GM12878 (cell line): Measurements from ENCODE around the gene DUT. TPM values are rescaled to one million over a fixed set of nuclear protein-coding genes. Genes with fewer than 3 reads are reported as not detected.

Experiments used
- BMI1 ChIP-seq: fragments of 450-650 bp; IDR thresholded peaks from 2 replicates; pipeline ENCODE4 v1.6.1; 2016; ENCODE audit warnings: mild to moderate bottlenecking, moderate library complexity, borderline replicate concordance
- CEBPB ChIP-seq, 2 experiments: fragments of 150-350 bp in 1 of 2; IDR thresholded peaks; 2 replicates each; pipeline ENCODE4 v1.6.1; 2012 to 2014; ENCODE audit warnings: low read depth in 2 of 2, low read length in 2 of 2, borderline replicate concordance in 1 of 2, inconsistent platforms in 1 of 2
- CEBPZ ChIP-seq: fragments of 150-350 bp; IDR thresholded peaks from 2 replicates; pipeline ENCODE4 v1.6.1; 2016; ENCODE audit warnings: low read depth, low read length
- HDAC6 ChIP-seq: fragments of 200-600 bp; sonication (generic); IDR thresholded peaks from one replicate; pipeline ENCODE4 v1.8.0; 2017; ENCODE audit warnings: antibody characterized with exemption; ENCODE audit not compliant: unreplicated experiment
- JUND ChIP-seq: IDR thresholded peaks from 2 replicates; pipeline ENCODE4 v1.6.1; 2012; ENCODE audit warnings: low read depth, mild to moderate bottlenecking, low read length, improper control_type of control experiment, moderate library complexity
- KDM1A ChIP-seq: fragments of 200-600 bp; sonication (generic); IDR thresholded peaks from 2 replicates; pipeline ENCODE4 v1.6.1; 2016; ENCODE audit warnings: borderline replicate concordance
- NFXL1 ChIP-seq: fragments of 450-650 bp; IDR thresholded peaks from 2 replicates; pipeline ENCODE4 v1.6.1; 2017; ENCODE audit warnings: antibody characterized with exemption, mild to moderate bottlenecking, borderline replicate concordance
- RBBP5 ChIP-seq: fragments of 200-600 bp; sonication (generic); conservative IDR thresholded peaks from 2 replicates; pipeline ENCODE4 v1.6.1; 2016
- SIN3A ChIP-seq: IDR thresholded peaks from 2 replicates; pipeline ENCODE4 v1.6.1; 2012; ENCODE audit warnings: low read depth, low read length, improper control_type of control experiment
- SIX5 ChIP-seq: IDR thresholded peaks from 2 replicates; pipeline ENCODE4 v1.6.1; 2011; ENCODE audit warnings: mild to moderate bottlenecking, low read depth, low read length, moderate library complexity; ENCODE audit not compliant: severe bottlenecking
- SMAD5 ChIP-seq: IDR thresholded peaks from 2 replicates; pipeline ENCODE4 v1.6.1; 2016; ENCODE audit warnings: antibody characterized with exemption, low read depth
- SMC3 ChIP-seq: IDR thresholded peaks from 2 replicates; pipeline ENCODE4 v1.6.1; 2011; ENCODE audit warnings: low read length, improper control_type of control experiment, borderline replicate concordance
- YBX1 ChIP-seq: fragments of 450-650 bp; IDR thresholded peaks from 2 replicates; pipeline ENCODE4 v1.6.1; 2016; ENCODE audit warnings: antibody characterized with exemption
- polyA plus RNA-seq, 11 experiments: library from polyadenylated mRNA; depleted of rRNA in 4 of 11; unstranded in 6 of 11; stranded (reverse) in 5 of 11; fragments of >200 nt; fragmentation: Nextera tagmentation in 4 of 11; fragmentation: Illumina TruSeq in 1 of 11; extraction: Ambion mirVana in 4 of 11; extraction: Trizol in 1 of 11; gene quantifications; 1 replicate in 1 of 11; 2 replicates in 10 of 11; pipeline versions ENCODE4 v1.2.1 to v1.2.3, GENCODE V29; 2011 to 2016; ENCODE audit warnings: inconsistent platforms in 2 of 11, missing spikeins in 2 of 11, low read depth in 1 of 11
- total RNA-seq, 4 experiments: library from RNA; depleted of rRNA in 3 of 4; stranded (reverse); fragments of >200 nt in 3 of 4; fragmentation: Illumina TruSeq in 1 of 4; extraction: Trizol in 1 of 4; gene quantifications; 2 replicates each; pipeline versions ENCODE4 v1.2.1 to v1.2.3, GENCODE V29; 2013 to 2021
- TF ChIP-seq, protein P1 (sequence below): IDR thresholded peaks from 2 replicates; pipeline ENCODE4 v1.6.1; 2012; ENCODE audit warnings: mild to moderate bottlenecking, low read depth, low read length

The DUT gene
- total and polyA plus RNA-seq, 10 of the 15 experiments (the other 5 are each of a cell fraction or from before 2014, with no cell fraction given), result 20.1 to 452 (median 149) TPM

DNA sequence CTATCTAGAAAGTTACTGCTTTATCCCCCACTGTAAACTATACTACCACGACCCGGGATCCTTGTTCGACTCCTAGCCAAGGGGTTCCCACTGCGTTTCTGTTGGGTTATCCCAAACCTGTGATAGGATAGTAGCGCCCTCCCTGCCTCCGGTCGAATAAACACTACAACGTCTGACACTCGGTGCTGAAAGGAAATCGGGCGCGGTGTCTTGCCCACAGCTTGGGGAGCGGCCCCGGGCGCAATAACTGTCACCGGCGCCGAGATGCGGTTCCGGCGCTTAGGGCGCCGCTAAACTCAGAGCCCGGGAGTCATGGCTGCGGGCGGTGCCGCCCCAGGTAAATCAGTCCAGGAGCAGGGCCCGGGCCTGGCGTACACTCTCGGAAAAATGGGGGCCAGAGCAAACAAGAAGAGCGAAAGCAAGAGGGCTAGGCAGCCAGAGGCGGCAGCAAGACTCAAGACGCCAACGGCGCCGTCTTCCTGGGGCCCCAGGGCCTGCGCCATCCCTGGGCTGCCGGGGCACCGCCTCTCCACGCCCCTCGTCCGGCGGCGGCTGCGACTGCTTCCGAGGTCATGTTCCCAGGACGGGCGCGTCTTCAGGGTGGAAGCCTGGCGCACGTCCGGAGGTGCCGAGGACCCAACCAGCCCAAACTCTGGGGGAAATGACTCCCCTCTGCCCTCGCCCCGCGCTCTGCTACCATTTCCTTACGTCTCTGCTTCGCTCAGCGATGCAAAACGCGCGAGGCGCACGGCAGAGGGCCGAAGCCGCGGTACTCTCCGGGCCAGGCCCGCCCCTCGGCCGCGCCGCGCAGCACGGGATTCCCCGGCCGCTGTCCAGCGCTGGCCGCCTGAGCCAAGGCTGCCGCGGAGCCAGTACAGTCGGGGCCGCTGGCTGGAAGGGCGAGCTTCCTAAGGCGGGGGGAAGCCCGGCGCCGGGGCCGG lies at the start of gene DUT (continued):
- TF ChIP-seq, protein P1, sequence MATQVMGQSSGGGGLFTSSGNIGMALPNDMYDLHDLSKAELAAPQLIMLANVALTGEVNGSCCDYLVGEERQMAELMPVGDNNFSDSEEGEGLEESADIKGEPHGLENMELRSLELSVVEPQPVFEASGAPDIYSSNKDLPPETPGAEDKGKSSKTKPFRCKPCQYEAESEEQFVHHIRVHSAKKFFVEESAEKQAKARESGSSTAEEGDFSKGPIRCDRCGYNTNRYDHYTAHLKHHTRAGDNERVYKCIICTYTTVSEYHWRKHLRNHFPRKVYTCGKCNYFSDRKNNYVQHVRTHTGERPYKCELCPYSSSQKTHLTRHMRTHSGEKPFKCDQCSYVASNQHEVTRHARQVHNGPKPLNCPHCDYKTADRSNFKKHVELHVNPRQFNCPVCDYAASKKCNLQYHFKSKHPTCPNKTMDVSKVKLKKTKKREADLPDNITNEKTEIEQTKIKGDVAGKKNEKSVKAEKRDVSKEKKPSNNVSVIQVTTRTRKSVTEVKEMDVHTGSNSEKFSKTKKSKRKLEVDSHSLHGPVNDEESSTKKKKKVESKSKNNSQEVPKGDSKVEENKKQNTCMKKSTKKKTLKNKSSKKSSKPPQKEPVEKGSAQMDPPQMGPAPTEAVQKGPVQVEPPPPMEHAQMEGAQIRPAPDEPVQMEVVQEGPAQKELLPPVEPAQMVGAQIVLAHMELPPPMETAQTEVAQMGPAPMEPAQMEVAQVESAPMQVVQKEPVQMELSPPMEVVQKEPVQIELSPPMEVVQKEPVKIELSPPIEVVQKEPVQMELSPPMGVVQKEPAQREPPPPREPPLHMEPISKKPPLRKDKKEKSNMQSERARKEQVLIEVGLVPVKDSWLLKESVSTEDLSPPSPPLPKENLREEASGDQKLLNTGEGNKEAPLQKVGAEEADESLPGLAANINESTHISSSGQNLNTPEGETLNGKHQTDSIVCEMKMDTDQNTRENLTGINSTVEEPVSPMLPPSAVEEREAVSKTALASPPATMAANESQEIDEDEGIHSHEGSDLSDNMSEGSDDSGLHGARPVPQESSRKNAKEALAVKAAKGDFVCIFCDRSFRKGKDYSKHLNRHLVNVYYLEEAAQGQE, result peak; percentile 92
- TF ChIP-seq CEBPZ (no peak), SIN3A (no peak), SMAD5 (peak; percentile 76; the same call in 1 of the 2 replicates), HDAC6 (no peak), SIX5 (no peak), BMI1 (no peak), YBX1 (no peak), SMC3 (no peak), RBBP5 (no peak), CEBPB (IDR thresholded peaks at IDR 0.05; ENCODE audit: borderline replicate concordance in 1 of 2, low read depth in 2 of 2, low read length in 2 of 2) (no peak), NFXL1 (no peak), JUND (no peak), KDM1A (no peak)
